ENCODE measurements around the gene RNPS1. TPM values are rescaled to one million over a fixed set of nuclear protein-coding genes. Genes with fewer than 3 reads are reported as not detected.

The RNPS1 gene
- total and polyA plus RNA-seq, 2 donors (not counting 1 experiment from before 2014, with no cell fraction given): 209 to 265 TPM

DNA sequence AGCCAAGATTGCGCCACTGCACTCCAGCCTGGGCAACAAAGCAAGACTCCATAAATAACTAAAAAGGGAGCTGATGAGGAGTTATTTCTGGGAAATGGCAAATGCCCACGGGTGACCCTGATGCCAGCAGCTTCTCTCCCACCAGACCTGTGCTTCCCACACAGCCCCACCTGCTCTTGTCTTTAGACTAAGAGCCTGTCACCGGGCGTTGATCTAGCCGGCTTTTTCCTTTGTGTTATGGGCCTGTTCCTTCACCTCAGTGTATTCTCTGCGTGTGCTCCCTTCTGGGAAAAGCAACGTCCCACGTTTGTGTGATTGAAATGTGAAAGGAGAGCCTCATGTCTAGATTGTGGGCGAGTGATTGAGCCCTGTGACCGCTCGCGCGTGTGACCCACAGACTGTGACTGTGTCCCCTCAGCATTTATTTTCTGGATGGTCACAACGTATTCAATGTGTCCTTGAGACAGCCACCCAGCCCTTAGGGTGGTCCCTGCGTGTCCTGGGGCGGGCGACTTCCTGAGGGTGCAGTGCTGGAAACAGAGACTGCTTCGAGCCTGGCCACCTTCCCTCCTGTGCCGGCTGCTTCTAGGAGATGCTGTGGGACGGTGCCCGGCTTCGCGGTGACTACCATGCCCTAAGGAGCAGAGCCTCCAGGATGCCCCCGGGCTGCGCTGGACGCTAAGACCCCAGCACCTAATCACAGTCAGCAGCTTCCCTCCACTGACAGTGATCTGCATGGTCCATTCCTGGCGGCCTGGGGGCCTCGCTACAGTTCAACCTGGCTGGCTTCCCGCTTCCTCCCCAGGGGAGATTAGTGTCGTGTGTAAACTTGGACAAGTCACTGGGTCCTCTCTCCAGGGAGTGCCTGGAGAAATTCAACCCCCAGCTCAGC lies 7.8 kb upstream of the RNPS1 start:
- Mint-ChIP-seq H3K27me3 (no peaks in the 10 kb centered on the region), H3K27ac (no peak overlapping the region), H3K4me1 (no peaks in the 10 kb centered on the region), H3K9me3 (ENCODE audit: insufficient read depth) (no peaks in the 10 kb centered on the region), H3K4me3 (no peak overlapping the region)
- Histone ChIP-seq H2AFZ (ENCODE audit: insufficient read depth, low read depth, low read length, poor library complexity, severe bottlenecking) (no peak overlapping the region), H3K36me3 (replicated peaks in 1 of 2; ENCODE audit: control extremely low read depth in 1 of 2, control insufficient read depth in 1 of 2, extremely low read depth in 1 of 2, insufficient read depth in 2 of 2, low read length in 1 of 2) (no peaks in the 10 kb centered on the region), H3K4me2 (replicated peaks; ENCODE audit: low read depth, low read length, poor library complexity, severe bottlenecking) (no peak overlapping the region), H3K4me1 (ENCODE audit: control insufficient read depth in 2 of 2, insufficient read depth in 2 of 2, low read length in 2 of 2) (no peaks in the 10 kb centered on the region), H3K9ac (ENCODE audit: low read length) (no peak overlapping the region), H3K27ac (ENCODE audit: low read length in 2 of 2) (no peak overlapping the region), H3K79me2 (ENCODE audit: control insufficient read depth, insufficient read depth, low read length) (peaks cover 14% of the 10 kb centered on the region), H4K20me1 (ENCODE audit: control insufficient read depth, insufficient read depth, low read length, poor library complexity, severe bottlenecking) (no peaks in the 10 kb centered on the region), H3K4me3 (ENCODE audit: control extremely low read depth in 1 of 5, extremely low read depth in 1 of 5, insufficient read depth in 1 of 5, low read depth in 2 of 5, low read length in 4 of 5) (no peak overlapping the region), H3K9me3 (ENCODE audit: control extremely low read depth in 1 of 3, control insufficient read depth in 2 of 3, insufficient read depth in 1 of 3, low read length in 2 of 3) (no peaks in the 10 kb centered on the region), H3K27me3 (replicated peaks in 1 of 4; ENCODE audit: control extremely low read depth in 1 of 4, control insufficient read depth in 3 of 4, insufficient read depth in 4 of 4, low read length in 3 of 4) (no peaks in the 10 kb centered on the region)
- intact Hi-C loops (cut with micrococcal nuclease): no loop called here
- no peak for TF ChIP-seq EZH2 (IDR thresholded peaks at IDR 0.05; ENCODE audit: borderline replicate concordance, insufficient read depth, low read depth, low read length, poor library complexity, severe bottlenecking)
- TF ChIP-seq CTCF (IDR thresholded peaks at IDR 0.05): no peak
- WGBS (ENCODE audit: insufficient coverage): 87% methylated on average over 29 of the region's 30 CpGs
- DNase-seq: no peak
- ATAC-seq (ENCODE audit: low read depth): no peak
- CTCF ChIA-PET: no interaction called here
- POLR2A ChIA-PET: no interaction called here

DNA sequence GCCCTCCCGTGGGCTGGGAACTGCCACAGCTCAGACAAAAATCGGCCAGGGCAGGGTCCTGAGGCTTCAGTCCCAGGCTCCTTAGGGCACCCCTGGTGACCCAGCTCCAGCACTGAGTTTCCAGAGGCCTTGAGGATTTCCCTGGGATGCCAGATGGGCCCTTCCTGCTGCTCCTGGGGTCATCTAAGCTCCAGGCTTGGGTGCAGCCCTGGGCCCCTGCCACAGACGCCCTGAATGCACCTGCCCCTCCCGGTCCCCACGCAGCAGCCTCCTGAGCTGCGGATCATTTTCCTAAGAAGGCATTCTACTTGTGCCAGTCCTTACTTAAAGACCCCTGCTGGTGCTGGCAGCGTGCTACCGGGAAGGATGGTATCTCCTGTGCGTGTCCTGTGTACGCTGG lies 6.0 kb upstream of the RNPS1 start:
- TF ChIP-seq CTCF (IDR thresholded peaks at IDR 0.05): no peak
- no peak for TF ChIP-seq EZH2 (IDR thresholded peaks at IDR 0.05; ENCODE audit: borderline replicate concordance, insufficient read depth, low read depth, low read length, poor library complexity, severe bottlenecking)

More for the DNA sequence above, 6.0 kb upstream of the RNPS1 start:
- Histone ChIP-seq H3K36me3 (replicated peaks in 1 of 2; ENCODE audit: control extremely low read depth in 1 of 2, control insufficient read depth in 1 of 2, extremely low read depth in 1 of 2, insufficient read depth in 2 of 2, low read length in 1 of 2) (no peaks in the 10 kb centered on the region), H3K27me3 (replicated peaks in 1 of 4; ENCODE audit: control extremely low read depth in 1 of 4, control insufficient read depth in 3 of 4, insufficient read depth in 4 of 4, low read length in 3 of 4) (no peaks in the 10 kb centered on the region), H3K4me2 (replicated peaks; ENCODE audit: low read depth, low read length, poor library complexity, severe bottlenecking) (no peak overlapping the region), H3K9me3 (ENCODE audit: control extremely low read depth in 1 of 3, control insufficient read depth in 2 of 3, insufficient read depth in 1 of 3, low read length in 2 of 3) (no peaks in the 10 kb centered on the region), H3K4me3 (ENCODE audit: control extremely low read depth in 1 of 5, extremely low read depth in 1 of 5, insufficient read depth in 1 of 5, low read depth in 2 of 5, low read length in 4 of 5) (no peak overlapping the region), H4K20me1 (ENCODE audit: control insufficient read depth, insufficient read depth, low read length, poor library complexity, severe bottlenecking) (peaks cover 10% of the 10 kb centered on the region), H3K27ac (ENCODE audit: low read length in 2 of 2) (no peak overlapping the region), H2AFZ (ENCODE audit: insufficient read depth, low read depth, low read length, poor library complexity, severe bottlenecking) (no peak overlapping the region), H3K9ac (ENCODE audit: low read length) (no peak overlapping the region), H3K79me2 (ENCODE audit: control insufficient read depth, insufficient read depth, low read length) (peaks cover 26% of the 10 kb centered on the region), H3K4me1 (ENCODE audit: control insufficient read depth in 2 of 2, insufficient read depth in 2 of 2, low read length in 2 of 2) (peaks cover 9 to 10% of the 10 kb centered on the region in 2 donors)
- Mint-ChIP-seq H3K4me3 (no peak overlapping the region), H3K4me1 (peaks cover 10% of the 10 kb centered on the region), H3K27me3 (no peaks in the 10 kb centered on the region), H3K27ac (no peak overlapping the region), H3K9me3 (ENCODE audit: insufficient read depth) (no peaks in the 10 kb centered on the region)
- intact Hi-C loops (cut with micrococcal nuclease): no loop called here
- DNase-seq: no peak
- ChIA-PET POLR2A (no interaction called here), CTCF (no interaction called here)
- 97% methylated on average over 10 of the region's 10 CpGs for WGBS (ENCODE audit: insufficient coverage)
- no peak for ATAC-seq (ENCODE audit: low read depth)

Data from B cell (primary cell).